OCI-LY7 (cell line): ENCODE data around the gene SHROOM2.

ENCODE experiments used
- EZH2phosphoT487 ChIP-seq: fragments of 200-600 bp; sonication (generic); IDR thresholded peaks from 2 replicates; pipeline ENCODE4 v1.6.1; 2018; ENCODE audit warnings: low read depth, borderline replicate concordance, mild to moderate bottlenecking, mixed run types, antibody characterized with exemption, low read length, moderate library complexity, mixed read lengths
- TF ChIP-seq, protein P1 (sequence below): fragments of 200-600 bp; sonication (generic); conservative IDR thresholded peaks from 2 replicates; pipeline ENCODE4 v1.5.1; 2014; ENCODE audit warnings: mild to moderate bottlenecking, antibody characterized with exemption, low read length, moderate library complexity, mixed read lengths

- TF ChIP-seq EZH2phosphoT487 = no peak
- TF ChIP-seq, protein P1, sequence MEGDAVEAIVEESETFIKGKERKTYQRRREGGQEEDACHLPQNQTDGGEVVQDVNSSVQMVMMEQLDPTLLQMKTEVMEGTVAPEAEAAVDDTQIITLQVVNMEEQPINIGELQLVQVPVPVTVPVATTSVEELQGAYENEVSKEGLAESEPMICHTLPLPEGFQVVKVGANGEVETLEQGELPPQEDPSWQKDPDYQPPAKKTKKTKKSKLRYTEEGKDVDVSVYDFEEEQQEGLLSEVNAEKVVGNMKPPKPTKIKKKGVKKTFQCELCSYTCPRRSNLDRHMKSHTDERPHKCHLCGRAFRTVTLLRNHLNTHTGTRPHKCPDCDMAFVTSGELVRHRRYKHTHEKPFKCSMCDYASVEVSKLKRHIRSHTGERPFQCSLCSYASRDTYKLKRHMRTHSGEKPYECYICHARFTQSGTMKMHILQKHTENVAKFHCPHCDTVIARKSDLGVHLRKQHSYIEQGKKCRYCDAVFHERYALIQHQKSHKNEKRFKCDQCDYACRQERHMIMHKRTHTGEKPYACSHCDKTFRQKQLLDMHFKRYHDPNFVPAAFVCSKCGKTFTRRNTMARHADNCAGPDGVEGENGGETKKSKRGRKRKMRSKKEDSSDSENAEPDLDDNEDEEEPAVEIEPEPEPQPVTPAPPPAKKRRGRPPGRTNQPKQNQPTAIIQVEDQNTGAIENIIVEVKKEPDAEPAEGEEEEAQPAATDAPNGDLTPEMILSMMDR = no peak
Measured at GRCh38 chrX:9790866-9791265, 4.6 kb downstream of the SHROOM2 start.
